Uterus (tissue), 2 donors: ENCODE results near the gene LENG8.

Experiments used
- POLR2A ChIP-seq, 2 donors: fragments of 450-650 bp; IDR thresholded peaks; one replicate each; pipeline ENCODE4 v1.6.1; 2016; ENCODE audit warnings: antibody characterized with exemption in 2 of 2, mild to moderate bottlenecking in 1 of 2, moderate library complexity in 1 of 2
- TF ChIP-seq, protein P1 (sequence below), 4 experiments: fragments of 200-600 bp in 2 of 4; fragments of 450-650 bp in 2 of 4; sonication (generic) in 2 of 4; IDR thresholded peaks; one replicate each; pipeline ENCODE4 v1.5.1; 2016 to 2019; ENCODE audit warnings: antibody characterized with exemption in 4 of 4, mild to moderate bottlenecking in 2 of 4, moderate library complexity in 1 of 4

DNA sequence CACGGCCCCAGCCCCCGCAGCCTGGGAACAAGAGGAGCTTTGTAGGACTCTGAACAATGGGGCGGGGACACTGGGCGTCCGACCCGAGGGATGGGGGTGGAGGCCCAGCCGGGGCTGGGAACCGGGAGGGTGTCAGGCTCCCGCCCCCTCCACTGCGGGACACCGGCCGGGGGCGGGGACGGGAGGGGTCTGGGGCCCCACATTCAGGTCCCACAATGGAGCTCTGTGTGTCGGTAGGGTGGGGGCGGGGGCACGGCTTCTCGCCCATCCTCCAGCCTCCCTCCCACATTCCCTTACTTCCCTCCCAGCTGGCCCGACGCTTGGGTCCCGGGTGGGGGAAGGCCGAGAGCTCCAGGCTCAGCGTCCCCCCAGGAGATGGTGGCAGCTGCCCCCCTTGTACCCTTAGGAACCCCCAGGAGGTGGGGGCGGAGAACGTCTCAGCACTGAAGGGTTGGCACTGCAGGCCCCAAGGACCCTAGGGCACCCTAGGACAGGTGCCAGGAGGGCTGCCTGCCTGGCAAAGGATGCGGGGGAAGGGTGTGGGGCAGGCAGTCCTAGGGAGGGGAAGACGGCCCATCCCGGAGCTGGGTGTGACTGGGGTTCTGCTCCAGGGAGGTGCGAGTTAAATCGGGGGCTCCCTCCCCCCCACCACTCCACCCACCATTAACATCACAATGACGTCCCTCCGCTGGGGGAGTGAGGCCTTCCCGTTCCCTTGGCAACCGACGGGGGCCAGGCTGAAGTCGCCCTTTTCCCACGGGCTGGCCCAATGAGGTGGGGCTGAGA, 28.4 kb upstream of the LENG8 start:
- TF ChIP-seq, protein P1, sequence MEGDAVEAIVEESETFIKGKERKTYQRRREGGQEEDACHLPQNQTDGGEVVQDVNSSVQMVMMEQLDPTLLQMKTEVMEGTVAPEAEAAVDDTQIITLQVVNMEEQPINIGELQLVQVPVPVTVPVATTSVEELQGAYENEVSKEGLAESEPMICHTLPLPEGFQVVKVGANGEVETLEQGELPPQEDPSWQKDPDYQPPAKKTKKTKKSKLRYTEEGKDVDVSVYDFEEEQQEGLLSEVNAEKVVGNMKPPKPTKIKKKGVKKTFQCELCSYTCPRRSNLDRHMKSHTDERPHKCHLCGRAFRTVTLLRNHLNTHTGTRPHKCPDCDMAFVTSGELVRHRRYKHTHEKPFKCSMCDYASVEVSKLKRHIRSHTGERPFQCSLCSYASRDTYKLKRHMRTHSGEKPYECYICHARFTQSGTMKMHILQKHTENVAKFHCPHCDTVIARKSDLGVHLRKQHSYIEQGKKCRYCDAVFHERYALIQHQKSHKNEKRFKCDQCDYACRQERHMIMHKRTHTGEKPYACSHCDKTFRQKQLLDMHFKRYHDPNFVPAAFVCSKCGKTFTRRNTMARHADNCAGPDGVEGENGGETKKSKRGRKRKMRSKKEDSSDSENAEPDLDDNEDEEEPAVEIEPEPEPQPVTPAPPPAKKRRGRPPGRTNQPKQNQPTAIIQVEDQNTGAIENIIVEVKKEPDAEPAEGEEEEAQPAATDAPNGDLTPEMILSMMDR (IDR thresholded peaks at IDR 0.05) = no peak
- no peak for TF ChIP-seq POLR2A (IDR thresholded peaks at IDR 0.05)
